Astrocyte of the cerebellum (primary cell): ENCODE results near the gene PRELID1.
"Not testable (repeated sequence)": the region's sequence is repeated elsewhere in the genome, so short reads cannot be mapped to it uniquely, and the experiment has no call there.

Experiments used
- DNase-seq: peaks from one replicate; pipeline ENCODE4 v3.0.0-alpha.2; 2011; ENCODE audit warnings: low read depth
- H3K4me3 ChIP-seq: 2 replicates; pipeline ENCODE4 v1.5.1; 2011; ENCODE audit warnings: mild to moderate bottlenecking, low read depth, low read length, moderate library complexity
- in situ Hi-C: cut with HindIII; loops from 2 replicates; pipeline ENCODE4 v1.10.0; 2017; ENCODE audit warnings: low sequenced_read_pairs
- TF ChIP-seq, protein P1 (sequence below): IDR thresholded peaks from 2 replicates; pipeline ENCODE4 v1.5.1; 2012; ENCODE audit warnings: low read length, low read depth, moderate library complexity, mild to moderate bottlenecking; ENCODE audit errors: missing control alignments

The PRELID1 gene, protein sequence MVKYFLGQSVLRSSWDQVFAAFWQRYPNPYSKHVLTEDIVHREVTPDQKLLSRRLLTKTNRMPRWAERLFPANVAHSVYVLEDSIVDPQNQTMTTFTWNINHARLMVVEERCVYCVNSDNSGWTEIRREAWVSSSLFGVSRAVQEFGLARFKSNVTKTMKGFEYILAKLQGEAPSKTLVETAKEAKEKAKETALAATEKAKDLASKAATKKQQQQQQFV

DNA sequence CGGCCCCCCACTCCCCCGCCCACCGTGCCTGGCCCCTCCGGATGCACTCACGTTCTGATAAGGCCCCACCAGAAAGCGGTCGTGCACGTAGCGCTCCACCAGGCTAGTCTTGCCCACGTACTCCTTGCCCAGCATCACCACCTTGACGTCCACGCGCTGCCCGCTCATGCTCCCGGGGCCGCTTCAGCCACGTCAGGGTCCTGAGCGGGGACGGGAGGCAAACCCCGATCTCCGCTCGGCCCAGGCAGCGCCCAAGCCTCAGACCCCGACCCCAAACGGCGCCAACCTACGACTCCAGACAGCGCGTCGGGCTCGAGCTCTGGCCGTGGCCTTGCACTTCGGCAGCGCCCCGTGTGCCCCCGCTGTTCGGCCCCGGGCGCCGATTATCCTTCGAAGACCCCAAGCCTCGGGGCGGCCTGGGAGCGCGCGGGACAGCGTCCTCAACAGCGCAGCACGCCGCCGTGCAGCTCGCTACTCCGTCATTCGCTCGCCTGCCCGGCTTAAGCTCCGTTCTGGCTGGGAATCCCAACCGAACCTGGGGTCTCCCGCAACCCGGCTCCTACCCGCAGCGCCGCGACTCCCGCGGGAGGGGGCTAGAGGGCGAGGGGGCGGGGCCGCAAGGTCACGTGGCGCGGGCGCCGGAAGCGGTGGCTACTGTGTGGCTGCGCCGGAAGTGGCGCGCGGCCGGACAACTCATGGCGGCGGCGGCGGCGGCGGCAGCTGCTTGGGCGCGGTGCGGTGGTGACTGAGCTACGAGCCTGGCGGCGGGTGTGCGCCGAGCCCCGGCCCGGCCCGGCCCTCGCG is at the start of gene PRELID1, which contains the start of gene RAB24:
Gene PRELID1 (plus strand): TSS at position 679 of the 804 bp plus-strand sequence. CDS start 187 bp downstream, outside the sequence.
Gene RAB24 (minus strand): TSS at position 599 of the 804 bp plus-strand sequence. CDS start 431 bp downstream, at position 168.
- in situ Hi-C loops = no loop called here
- DNase-seq = peak; percentile 42

GRCh38 chr5:177256296-177256695 is 47.3 kb upstream of the PRELID1 start:
- in situ Hi-C loops = no loop called here
- no peak for DNase-seq
- TF ChIP-seq, protein P1, sequence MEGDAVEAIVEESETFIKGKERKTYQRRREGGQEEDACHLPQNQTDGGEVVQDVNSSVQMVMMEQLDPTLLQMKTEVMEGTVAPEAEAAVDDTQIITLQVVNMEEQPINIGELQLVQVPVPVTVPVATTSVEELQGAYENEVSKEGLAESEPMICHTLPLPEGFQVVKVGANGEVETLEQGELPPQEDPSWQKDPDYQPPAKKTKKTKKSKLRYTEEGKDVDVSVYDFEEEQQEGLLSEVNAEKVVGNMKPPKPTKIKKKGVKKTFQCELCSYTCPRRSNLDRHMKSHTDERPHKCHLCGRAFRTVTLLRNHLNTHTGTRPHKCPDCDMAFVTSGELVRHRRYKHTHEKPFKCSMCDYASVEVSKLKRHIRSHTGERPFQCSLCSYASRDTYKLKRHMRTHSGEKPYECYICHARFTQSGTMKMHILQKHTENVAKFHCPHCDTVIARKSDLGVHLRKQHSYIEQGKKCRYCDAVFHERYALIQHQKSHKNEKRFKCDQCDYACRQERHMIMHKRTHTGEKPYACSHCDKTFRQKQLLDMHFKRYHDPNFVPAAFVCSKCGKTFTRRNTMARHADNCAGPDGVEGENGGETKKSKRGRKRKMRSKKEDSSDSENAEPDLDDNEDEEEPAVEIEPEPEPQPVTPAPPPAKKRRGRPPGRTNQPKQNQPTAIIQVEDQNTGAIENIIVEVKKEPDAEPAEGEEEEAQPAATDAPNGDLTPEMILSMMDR = no peak
- no peak overlapping the region for H3K4me3 ChIP-seq

More for the DNA sequence above, at the start of gene PRELID1, which contains the start of gene RAB24:
- H3K4me3 ChIP-seq = peak within 1 kb of the TSS; percentile 64
- TF ChIP-seq, protein P1 = peak; percentile 37

DNA sequence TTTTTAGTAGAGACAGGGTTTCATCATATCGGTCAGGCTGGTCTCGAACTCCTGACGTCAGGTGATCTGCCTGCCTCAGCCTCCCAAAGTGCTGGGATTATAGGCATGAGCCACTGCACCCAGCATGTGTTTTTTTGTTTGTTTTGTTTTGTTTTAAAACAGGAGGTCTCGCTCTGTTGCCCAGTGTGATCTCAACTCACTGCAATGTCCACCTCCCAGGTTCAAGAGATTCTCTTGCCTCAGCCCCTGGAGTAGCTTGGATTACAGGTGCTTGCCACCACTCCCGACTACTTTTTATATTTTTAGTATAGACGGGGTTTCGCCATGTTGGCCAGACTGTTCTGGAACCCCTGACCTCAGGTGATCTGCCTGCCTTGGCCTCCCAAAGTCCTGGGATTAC is 44.9 kb upstream of the PRELID1 start:
- H3K4me3 ChIP-seq, in situ Hi-C loops, DNase-seq: not testable (repeated sequence)

- in situ Hi-C loops = no loop called here
- no peak overlapping the region for H3K4me3 ChIP-seq
- TF ChIP-seq, protein P1 = no peak
- DNase-seq = no peak
Measured at GRCh38 chr5:177260961-177261360, 42.6 kb upstream of the PRELID1 start.

DNA sequence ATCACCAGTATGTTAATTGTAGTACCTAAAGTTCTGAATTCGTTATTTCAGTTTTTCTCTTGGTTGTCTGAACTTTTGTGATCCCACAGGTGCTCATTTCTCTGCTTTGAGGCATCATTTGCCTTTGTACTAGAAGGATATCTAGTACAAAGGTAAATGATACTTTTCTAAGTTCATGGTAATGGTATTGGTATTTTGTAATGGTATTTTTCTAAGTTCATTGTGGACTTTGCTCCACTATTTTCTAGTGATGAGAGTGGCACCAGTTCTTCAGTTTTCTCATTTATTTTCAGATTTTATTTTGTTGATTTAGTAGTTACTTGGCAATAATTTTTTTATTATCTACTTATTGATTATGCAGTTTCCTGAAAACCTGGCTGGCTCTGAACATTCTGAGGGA is 42.1 kb upstream of the PRELID1 start:
- DNase-seq = no peak
- no peak overlapping the region for H3K4me3 ChIP-seq
- TF ChIP-seq, protein P1 = no peak
- in situ Hi-C loops = no loop called here

DNA sequence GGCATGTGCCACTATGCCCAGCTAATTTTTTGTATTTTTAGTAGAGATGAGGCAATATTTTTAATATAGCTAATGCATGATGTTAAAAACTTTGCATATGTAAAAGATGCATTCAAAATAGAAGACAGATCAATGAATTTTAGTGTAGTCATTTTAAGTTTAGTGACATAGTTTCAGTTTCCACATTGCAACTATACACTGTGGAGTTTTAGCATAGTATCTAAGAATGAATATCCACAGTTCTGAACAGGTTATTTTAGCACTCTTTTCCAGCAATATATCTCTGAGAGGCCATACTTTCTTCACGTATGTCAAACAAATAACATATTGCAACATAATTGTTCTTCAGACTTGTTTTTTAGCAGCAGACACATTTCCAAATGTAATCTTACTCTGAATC is 39.4 kb upstream of the PRELID1 start:
- in situ Hi-C loops = no loop called here
- TF ChIP-seq, protein P1 = no peak
- DNase-seq = no peak
- H3K4me3 ChIP-seq = no peak overlapping the region

- in situ Hi-C loops = no loop called here
- TF ChIP-seq, protein P1 = no peak
- DNase-seq = no peak
- no peak overlapping the region for H3K4me3 ChIP-seq
Measured at GRCh38 chr5:177265395-177265794, 38.2 kb upstream of the PRELID1 start.
